HG03521 (cell line): Measurements from ENCODE around the gene CDK9.
"Not testable (repeated sequence)": the region's sequence is repeated elsewhere in the genome, so short reads cannot be mapped to it uniquely, and the experiment has no call there.

Source experiments
- ATAC-seq: cut with Tn5 transposase; IDR thresholded peaks from one replicate; pipeline ENCODE4 v1.9.1; 2021; ENCODE audit warnings: mild to moderate bottlenecking, moderate library complexity; ENCODE audit not compliant: unreplicated experiment

Gene CDK9

GRCh38 chr9:127785933-127786772 lies at the start of gene CDK9:
Gene CDK9, plus strand, starts transcription at chr9:127786034. Its CDS starts 115 bp downstream, at chr9:127786149.
- peak; percentile 59 for ATAC-seq

- ATAC-seq = no peak
Measured at GRCh38 chr9:127738666-127739065, 47.2 kb upstream of the CDK9 start.

- ATAC-seq = no peak
Measured at GRCh38 chr9:127739614-127740330, 46.1 kb upstream of the CDK9 start.

GRCh38 chr9:127741831-127742434 lies 43.9 kb upstream of the CDK9 start:
- no peak for ATAC-seq

DNA sequence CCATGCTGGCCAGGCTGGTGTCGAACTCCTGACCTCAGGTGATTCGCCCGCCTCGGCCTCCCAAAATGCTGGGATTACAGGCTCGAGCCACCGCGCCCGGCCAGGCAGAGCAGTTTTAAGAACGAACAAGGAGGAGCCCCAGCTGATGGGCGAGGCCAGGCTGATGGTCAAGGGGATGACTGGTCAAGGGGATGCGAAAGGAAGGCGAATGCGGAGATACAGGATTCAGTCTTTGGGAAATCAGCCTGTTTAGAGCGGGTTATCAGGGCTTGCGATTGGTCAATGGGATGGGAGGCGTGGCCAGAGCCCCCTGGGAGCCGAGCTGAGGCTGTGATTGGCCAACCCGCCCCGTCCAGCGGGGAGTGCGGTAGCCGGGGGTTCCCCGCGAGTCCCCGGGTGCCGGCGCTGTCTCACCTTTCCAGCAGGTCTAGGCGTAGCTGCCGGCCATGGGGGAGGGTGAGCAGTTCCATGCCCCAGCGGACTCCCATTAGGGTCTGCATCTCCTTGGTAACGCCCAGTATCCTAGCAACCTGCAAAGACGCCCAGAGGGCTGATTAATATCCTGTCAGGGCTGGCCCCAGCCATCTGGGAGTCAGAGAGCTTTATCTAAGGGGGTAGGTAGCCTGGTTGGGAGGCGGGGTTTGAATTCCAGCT lies 43.3 kb upstream of the CDK9 start:
- no peak for ATAC-seq

DNA sequence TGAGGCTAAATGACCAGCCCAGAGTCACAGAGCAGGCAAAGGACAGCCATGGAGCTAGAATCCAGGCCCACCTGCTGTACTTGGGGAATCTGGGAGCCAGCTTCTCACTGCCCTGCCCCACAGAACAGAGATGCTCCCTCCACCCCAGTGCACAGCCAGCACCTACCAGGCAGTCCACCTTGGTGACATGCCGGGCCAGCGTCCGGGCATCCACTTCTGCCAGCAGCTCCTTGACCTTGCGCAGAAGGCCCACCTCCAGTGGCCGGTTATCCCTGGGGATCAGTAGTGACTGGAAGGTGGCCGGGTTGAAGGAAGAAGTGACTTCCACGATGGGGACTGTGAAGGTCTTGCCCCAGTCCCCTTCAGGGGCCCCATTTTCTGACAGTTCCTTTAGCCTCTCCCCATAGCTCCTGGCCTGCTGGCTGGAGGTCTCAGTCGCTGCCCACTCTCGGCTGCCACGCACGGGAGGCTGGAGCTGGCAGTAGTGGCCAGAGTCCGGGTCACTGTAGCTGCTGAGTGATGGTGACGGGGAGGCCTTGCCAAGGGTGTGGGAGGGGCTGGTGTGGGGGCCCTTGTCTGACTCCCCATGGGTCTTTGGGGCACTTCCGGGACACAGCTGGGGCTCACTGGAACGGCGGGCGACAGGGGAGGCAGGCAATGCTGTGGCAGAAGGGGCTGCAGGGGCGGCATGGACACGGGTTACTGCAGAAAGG lies 41.3 kb upstream of the CDK9 start:
- ATAC-seq = no peak

DNA sequence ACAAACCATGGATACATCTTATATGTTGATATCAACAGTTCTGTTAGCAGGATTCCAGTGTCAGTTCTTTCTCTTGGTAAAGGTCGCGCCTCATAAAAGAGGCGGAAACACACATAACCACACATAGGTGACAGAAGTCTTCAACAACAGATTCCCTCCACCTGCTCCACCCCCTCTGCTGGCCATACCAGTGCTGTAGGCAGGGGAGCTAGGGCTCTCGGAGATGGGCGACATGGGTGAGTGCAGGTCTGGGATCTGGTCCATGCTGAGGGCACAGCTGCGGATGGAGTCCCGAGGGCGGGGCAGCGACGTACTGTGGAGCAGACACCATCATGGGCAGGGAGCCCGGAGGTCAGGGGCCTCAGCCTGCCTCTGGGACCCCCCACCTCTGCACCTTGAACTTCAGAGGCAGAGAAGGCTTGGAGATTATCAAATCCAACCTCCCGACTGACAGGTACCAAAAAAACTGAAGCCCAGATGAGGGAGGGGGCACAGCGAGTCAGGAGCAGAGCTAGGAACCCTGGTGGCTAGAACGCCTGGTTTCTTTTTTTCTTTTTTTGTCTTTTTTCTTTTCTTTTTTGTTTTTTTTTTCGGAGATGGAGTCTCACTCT lies 38.8 kb upstream of the CDK9 start:
- no peak for ATAC-seq

- ATAC-seq = no peak
Measured at GRCh38 chr9:127749090-127749787, 36.6 kb upstream of the CDK9 start.

- ATAC-seq = no peak
Measured at GRCh38 chr9:127751269-127752054, 34.4 kb upstream of the CDK9 start.

DNA sequence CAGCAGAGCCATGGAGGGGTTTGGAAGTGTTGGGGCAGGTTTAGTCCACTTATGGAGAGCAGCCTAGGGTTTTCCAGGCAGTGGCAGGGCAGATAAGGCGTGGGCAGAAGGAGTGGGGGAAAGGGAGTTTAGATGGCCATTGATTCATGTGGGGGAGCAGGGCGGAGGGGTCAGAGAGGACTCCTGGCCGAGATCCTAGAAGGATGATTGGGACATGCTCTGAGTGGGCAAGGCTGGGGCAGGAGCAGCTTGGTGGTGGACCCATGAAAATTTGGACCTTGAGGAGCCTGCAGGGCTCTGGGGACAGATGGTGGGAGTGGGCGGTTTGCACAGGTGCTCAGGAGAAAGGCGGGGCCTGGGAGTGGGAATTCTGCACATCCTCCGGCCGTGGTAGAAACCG lies 32.7 kb upstream of the CDK9 start:
- no peak for ATAC-seq

- ATAC-seq = no peak
Measured at GRCh38 chr9:127753622-127754021, 32.2 kb upstream of the CDK9 start.

GRCh38 chr9:127754099-127755060 lies 31.5 kb upstream of the CDK9 start:
- ATAC-seq = no peak

DNA sequence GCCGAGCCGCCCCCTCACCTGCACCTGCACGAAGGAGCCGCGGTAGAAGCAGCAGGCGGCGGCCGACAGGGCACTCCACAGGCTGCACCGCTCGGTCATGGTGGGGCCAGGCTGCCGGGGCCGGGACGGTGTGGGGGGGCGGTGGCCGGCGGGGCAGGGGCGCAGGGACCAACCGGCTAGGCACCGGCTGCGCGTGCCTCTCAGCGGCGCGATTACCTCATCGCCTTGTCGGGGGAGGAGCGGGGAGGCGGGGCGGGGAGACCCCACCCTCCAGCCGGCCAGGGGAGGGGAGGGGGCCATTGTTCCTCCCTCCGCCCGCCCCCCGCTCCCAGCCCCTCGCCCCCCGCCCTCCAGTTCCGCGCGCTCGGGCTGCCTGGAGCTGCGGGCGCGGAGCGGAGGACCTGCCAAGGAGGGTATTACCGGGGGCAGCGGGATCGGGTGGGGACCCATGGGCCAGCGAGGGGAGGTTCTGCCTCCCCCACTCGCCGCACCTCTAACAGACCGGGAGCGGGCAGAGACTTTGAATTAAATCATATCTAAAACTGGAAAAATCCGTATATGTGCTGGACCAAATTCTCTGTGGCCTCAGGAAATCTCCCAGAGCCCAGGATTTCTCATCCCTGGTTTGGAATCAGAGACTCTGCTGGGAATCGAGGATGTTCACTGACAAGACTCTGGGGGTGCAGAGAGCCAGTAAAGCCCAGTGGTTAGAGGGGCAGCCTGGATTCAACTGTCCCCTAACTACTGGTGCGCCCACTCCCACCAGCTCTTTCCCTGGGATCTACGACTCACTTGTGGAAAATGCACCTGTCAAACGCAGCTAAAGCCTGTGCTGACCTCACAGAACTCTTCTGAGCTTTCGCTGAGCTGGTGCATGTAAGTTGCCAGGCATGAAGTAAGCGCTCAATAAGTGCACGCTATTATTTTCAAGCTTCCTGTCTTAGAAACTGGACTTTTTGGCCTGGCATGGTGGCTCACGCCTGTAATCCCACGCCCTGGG lies 30.5 kb upstream of the CDK9 start:
- ATAC-seq = no peak

- no peak for ATAC-seq
Measured at GRCh38 chr9:127756233-127756632, 29.6 kb upstream of the CDK9 start.

GRCh38 chr9:127756776-127757175 lies 29.1 kb upstream of the CDK9 start:
- ATAC-seq = not testable (repeated sequence)

GRCh38 chr9:127758843-127759242 lies 27.0 kb upstream of the CDK9 start:
- no peak for ATAC-seq
